Measurements from ENCODE around the gene HDC.

Gene HDC

GRCh38 chr15:50275908-50276307 lies 10.4 kb upstream of the HDC start:
- in situ Hi-C loops (cut with MboI; ENCODE audit: low pct_unique_long_range_greater_than_20kb, low sequenced_read_pairs, unreplicated experiment), result no loop called here
- TF ChIP-seq CTCF (IDR thresholded peaks at IDR 0.05; ENCODE audit: extremely low read depth, insufficient read depth, missing control alignments), result no peak
- DNase-seq (ENCODE audit: low spot score), result no peak

- TF ChIP-seq CTCF (IDR thresholded peaks at IDR 0.05; ENCODE audit: extremely low read depth, insufficient read depth, missing control alignments), result no peak
- in situ Hi-C loops (cut with MboI; ENCODE audit: low pct_unique_long_range_greater_than_20kb, low sequenced_read_pairs, unreplicated experiment), result no loop called here
- DNase-seq (ENCODE audit: low spot score), result no peak
Measured at GRCh38 chr15:50275091-50275490, 9.6 kb upstream of the HDC start.

GRCh38 chr15:50267577-50267976 lies 2.1 kb upstream of the HDC start:
- no peak for DNase-seq (ENCODE audit: low spot score)
- TF ChIP-seq CTCF (IDR thresholded peaks at IDR 0.05; ENCODE audit: extremely low read depth, insufficient read depth, missing control alignments), result no peak
- in situ Hi-C loops (cut with MboI; ENCODE audit: low pct_unique_long_range_greater_than_20kb, low sequenced_read_pairs, unreplicated experiment), result no loop called here

- TF ChIP-seq CTCF (IDR thresholded peaks at IDR 0.05; ENCODE audit: extremely low read depth, insufficient read depth, missing control alignments), result no peak
- no peak for DNase-seq (ENCODE audit: low spot score)
- in situ Hi-C loops (cut with MboI; ENCODE audit: low pct_unique_long_range_greater_than_20kb, low sequenced_read_pairs, unreplicated experiment), result no loop called here
Measured at GRCh38 chr15:50262533-50262932, 3.0 kb downstream of the HDC start.

- no peak for TF ChIP-seq CTCF (IDR thresholded peaks at IDR 0.05; ENCODE audit: extremely low read depth, insufficient read depth, missing control alignments)
- in situ Hi-C loops (cut with MboI; ENCODE audit: low pct_unique_long_range_greater_than_20kb, low sequenced_read_pairs, unreplicated experiment), result no loop called here
Measured at GRCh38 chr15:50261981-50262380, 3.5 kb downstream of the HDC start.

GRCh38 chr15:50260969-50261496 lies 4.5 kb downstream of the HDC start:
- peak; percentile 63 for DNase-seq (ENCODE audit: low spot score)
- TF ChIP-seq CTCF (IDR thresholded peaks at IDR 0.05; ENCODE audit: extremely low read depth, insufficient read depth, missing control alignments), result no peak
- in situ Hi-C loops (cut with MboI; ENCODE audit: low pct_unique_long_range_greater_than_20kb, low sequenced_read_pairs, unreplicated experiment), result no loop called here

More at GRCh38 chr15:50261981-50262380, 3.5 kb downstream of the HDC start:
- no peak for DNase-seq (ENCODE audit: low spot score)

- no peak for TF ChIP-seq CTCF (IDR thresholded peaks at IDR 0.05; ENCODE audit: extremely low read depth, insufficient read depth, missing control alignments)
- in situ Hi-C loops (cut with MboI; ENCODE audit: low pct_unique_long_range_greater_than_20kb, low sequenced_read_pairs, unreplicated experiment), result no loop called here
- no peak for DNase-seq (ENCODE audit: low spot score)
Measured at GRCh38 chr15:50259276-50259675, 6.2 kb downstream of the HDC start.
